ENCODE data around the gene ACSF3.
A peak's percentile ranks its signal among the peaks of the same experiment; 100 is the strongest.

The ACSF3 gene

DNA sequence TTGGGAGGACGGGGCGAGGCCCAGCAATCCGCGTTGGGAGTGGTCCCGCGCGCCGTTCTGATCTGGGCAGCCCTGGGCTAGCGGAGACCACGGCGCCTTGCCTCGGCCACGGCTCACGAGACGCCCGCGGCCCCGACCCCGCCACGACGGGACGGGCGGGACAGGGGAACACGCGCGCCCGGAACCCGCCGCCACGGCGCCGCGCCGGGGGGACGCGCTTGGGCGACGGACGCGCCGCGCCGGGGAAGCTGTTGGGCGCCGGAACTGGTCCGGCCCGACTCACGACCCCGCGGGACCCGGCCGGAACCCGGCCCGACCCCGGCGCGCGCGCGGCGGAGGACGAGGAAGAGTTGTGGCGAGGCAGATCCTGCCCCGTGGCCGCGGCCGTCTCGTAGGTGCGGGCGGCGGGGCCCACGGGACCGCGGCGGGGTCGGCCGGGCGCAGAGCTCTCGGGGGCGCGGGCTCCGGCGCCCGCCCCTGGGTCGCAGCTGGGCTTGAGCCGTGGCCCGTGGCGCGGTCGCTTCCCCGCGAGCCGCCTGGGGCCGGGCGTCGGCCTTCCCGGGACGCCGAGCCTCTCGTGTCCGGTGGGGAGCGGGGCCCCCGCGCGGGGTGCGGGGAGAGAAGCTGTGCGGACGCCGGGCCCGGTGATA lies at the start of gene ACSF3:
Gene ACSF3 (plus strand): TSS at position 251 of the 650 bp plus-strand sequence. CDS start 6,830 bp downstream, outside the sequence.
- Histone ChIP-seq H3K4me3 (ENCODE audit: low read length) (peak within 1 kb of the TSS; percentile 72), H3K27me3 (ENCODE audit: insufficient read depth, low read length) (peaks cover 56% of the 10 kb centered on the region), H3K9ac (ENCODE audit: low read depth, low read length) (peak within 1 kb of the TSS; percentile 70; the same call in 1 of the 2 replicates), H3K27ac (ENCODE audit: low read length) (no peak within 1 kb of the TSS), H3K4me1 (ENCODE audit: insufficient read depth, low read length) (peaks cover 11% of the 10 kb centered on the region), H3K36me3 (ENCODE audit: insufficient read depth, low read depth, low read length) (no peaks in the 10 kb centered on the region), H3K9me3 (ENCODE audit: insufficient read depth, low read depth, low read length) (no peaks in the 10 kb centered on the region)

DNA sequence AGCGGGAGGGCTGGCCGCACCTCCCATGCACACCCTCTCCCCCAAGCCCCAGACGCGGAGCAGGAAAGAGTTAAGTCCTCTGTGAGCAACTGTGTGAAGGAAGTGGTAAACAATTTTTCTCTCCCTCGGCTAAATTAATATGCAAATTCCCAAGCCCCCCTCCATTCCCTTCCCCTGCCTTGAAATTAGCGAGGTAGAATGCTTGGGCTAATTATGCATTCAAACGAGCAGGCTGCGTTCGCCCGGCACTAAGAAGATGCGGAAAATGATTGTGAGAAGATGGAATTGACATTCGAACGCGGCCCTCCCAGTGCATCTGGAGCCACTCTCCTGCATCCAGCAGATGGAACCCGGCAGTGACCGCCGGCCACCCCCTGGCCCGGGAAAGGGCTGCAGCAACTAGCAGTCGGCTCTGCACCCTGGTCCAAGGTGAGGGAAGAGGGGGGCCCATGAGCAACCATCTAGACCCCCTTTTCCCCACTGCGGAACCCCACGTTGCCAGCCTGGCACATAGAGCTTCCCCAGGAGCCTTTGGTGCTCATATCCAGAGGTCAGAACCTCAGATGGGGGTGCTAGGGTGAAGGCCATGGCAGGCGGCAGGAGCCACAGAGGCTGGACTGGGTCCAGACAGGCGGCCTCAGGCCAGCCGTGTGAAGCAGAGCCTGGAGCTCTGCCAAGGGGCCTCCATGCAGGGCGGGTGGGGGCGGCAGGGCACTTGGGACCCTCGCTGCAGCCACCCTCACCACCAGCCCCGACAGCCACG lies 49.1 kb upstream of the ACSF3 start:
- H3K9me3 ChIP-seq (ENCODE audit: insufficient read depth, low read depth, low read length): no peaks in the 10 kb centered on the region
- no peak overlapping the region for H3K27ac ChIP-seq (ENCODE audit: low read length)
- H3K4me3 ChIP-seq (ENCODE audit: low read length): no peak overlapping the region
- no peaks in the 10 kb centered on the region for H3K36me3 ChIP-seq (ENCODE audit: insufficient read depth, low read depth, low read length)
- H3K27me3 ChIP-seq (ENCODE audit: insufficient read depth, low read length): no peaks in the 10 kb centered on the region
- no peak overlapping the region for H3K9ac ChIP-seq (ENCODE audit: low read depth, low read length)
- no peaks in the 10 kb centered on the region; the same call in 1 of the 2 replicates for H3K4me1 ChIP-seq (ENCODE audit: insufficient read depth, low read length)

DNA sequence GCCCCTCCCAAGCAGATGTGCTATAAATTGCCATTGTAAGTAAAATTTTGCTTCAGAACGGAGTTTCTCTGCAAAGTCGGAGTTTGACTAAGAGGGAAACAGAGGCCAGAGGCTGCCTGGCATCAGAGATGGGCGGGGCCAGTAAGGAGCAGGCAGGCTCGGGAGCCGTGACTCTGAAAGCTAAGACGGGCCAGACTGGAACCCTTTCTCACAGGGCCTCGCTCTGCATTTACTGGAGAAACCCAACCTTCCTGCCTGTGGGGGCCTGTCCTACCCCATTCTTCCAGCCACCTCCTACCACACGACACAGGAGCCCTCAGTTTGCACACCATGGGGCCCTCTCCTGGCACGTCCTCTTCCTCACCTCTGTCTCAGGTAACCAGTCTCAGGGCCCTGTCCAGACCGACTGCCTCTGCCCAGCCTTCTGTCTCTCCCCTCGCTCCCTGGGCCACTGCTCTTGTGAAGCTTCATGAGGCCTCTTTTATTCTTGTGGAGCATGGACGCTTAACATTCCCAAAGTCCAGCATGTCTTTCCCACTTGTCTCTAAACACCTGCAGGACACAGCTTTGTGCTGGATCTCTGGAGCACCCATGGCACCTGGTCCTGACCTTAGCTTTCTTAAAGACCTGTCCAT lies 48.4 kb upstream of the ACSF3 start:
- Histone ChIP-seq H3K9ac (ENCODE audit: low read depth, low read length) (no peak overlapping the region), H3K9me3 (ENCODE audit: insufficient read depth, low read depth, low read length) (no peaks in the 10 kb centered on the region), H3K4me1 (ENCODE audit: insufficient read depth, low read length) (no peaks in the 10 kb centered on the region; the same call in 1 of the 2 replicates), H3K4me3 (ENCODE audit: low read length) (no peak overlapping the region), H3K27ac (ENCODE audit: low read length) (no peak overlapping the region), H3K36me3 (ENCODE audit: insufficient read depth, low read depth, low read length) (no peaks in the 10 kb centered on the region), H3K27me3 (ENCODE audit: insufficient read depth, low read length) (no peaks in the 10 kb centered on the region)

DNA sequence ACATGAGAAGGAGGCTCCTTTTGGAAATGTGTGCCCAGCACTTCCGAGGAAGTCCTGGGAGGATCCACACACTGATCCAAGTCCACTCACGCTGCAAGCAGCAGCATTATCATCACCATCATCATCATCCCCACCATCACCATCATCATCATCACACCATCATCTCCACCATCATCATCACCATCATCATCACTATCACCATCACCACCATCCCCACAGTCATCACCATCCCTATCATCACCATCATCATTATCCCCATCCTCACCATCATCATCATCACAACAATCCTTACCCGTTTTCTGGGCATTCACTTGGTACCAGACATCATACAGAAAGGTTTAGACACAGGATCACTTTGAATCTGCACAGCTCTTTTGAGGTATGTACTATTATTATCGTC lies 47.8 kb upstream of the ACSF3 start:
- Histone ChIP-seq H3K4me1 (ENCODE audit: insufficient read depth, low read length) (no peaks in the 10 kb centered on the region; the same call in 1 of the 2 replicates), H3K36me3 (ENCODE audit: insufficient read depth, low read depth, low read length) (no peaks in the 10 kb centered on the region), H3K9ac (ENCODE audit: low read depth, low read length) (no peak overlapping the region), H3K4me3 (ENCODE audit: low read length) (no peak overlapping the region), H3K27ac (ENCODE audit: low read length) (no peak overlapping the region), H3K27me3 (ENCODE audit: insufficient read depth, low read length) (no peaks in the 10 kb centered on the region), H3K9me3 (ENCODE audit: insufficient read depth, low read depth, low read length) (no peaks in the 10 kb centered on the region)

DNA sequence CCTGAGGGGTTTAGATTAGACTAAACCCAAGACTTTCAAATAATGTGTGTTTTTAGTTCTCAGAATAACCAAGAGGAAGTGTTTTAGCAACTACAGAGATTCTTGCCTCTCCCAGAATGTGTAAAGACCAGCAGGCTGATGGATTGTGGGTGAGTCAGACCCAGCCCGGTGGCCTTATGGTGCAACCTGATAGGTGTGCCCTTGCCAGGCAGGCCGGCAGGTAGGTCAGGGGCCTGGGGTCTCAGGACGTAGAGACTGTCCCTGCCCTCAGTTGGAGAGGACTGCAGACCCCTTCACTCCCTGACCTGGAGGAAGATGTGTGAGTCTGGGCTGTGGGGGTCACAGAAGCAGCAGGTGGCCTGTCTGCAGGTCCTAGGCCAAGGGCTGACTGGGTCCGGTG lies 47.2 kb upstream of the ACSF3 start:
- Histone ChIP-seq H3K36me3 (ENCODE audit: insufficient read depth, low read depth, low read length) (no peaks in the 10 kb centered on the region), H3K27me3 (ENCODE audit: insufficient read depth, low read length) (no peaks in the 10 kb centered on the region), H3K4me3 (ENCODE audit: low read length) (no peak overlapping the region), H3K27ac (ENCODE audit: low read length) (no peak overlapping the region), H3K4me1 (ENCODE audit: insufficient read depth, low read length) (no peaks in the 10 kb centered on the region; the same call in 1 of the 2 replicates), H3K9ac (ENCODE audit: low read depth, low read length) (no peak overlapping the region), H3K9me3 (ENCODE audit: insufficient read depth, low read depth, low read length) (no peaks in the 10 kb centered on the region)

DNA sequence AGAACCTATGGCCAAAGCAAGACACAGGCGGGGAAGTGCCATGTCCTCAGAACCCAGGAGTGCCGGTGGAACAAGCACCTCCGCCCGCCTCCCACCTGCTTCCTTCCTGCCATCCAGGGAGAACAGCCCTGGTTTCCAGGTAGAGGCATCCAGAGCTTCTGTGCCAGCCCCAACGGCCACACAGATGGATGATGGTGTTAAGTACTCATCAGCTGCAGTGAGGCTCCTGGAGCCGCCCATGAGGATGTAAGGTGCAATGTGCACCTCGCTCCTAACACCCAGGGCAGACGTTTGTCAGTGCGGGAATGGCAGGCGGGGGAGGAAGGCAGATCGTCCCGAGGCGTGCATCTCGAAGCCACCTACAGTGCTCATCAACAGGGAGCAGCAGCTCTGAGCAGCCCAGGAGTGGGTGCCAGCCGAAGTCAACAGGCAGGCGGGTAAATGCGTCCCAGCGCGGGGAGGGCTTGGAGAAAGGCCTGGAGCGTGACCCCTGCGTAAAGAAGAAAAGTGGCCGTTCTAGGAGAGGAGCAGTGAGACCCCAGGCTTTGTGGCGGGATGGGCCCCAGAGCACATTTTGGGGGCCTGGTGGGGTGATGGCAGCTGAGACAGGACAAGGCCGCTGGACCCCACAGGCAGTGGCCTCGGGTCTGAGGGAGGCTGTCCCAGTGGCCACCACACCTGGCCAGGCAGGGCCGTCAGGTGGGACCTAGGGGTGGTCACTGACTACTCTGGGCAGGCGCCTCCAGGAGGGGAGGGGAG lies 46.1 kb upstream of the ACSF3 start:
- H3K9me3 ChIP-seq (ENCODE audit: insufficient read depth, low read depth, low read length): no peaks in the 10 kb centered on the region
- H3K27me3 ChIP-seq (ENCODE audit: insufficient read depth, low read length): no peaks in the 10 kb centered on the region
- no peak overlapping the region for H3K27ac ChIP-seq (ENCODE audit: low read length)
- no peak overlapping the region for H3K9ac ChIP-seq (ENCODE audit: low read depth, low read length)
- H3K4me3 ChIP-seq (ENCODE audit: low read length): no peak overlapping the region
- no peaks in the 10 kb centered on the region; the same call in 1 of the 2 replicates for H3K4me1 ChIP-seq (ENCODE audit: insufficient read depth, low read length)
- H3K36me3 ChIP-seq (ENCODE audit: insufficient read depth, low read depth, low read length): no peaks in the 10 kb centered on the region

DNA sequence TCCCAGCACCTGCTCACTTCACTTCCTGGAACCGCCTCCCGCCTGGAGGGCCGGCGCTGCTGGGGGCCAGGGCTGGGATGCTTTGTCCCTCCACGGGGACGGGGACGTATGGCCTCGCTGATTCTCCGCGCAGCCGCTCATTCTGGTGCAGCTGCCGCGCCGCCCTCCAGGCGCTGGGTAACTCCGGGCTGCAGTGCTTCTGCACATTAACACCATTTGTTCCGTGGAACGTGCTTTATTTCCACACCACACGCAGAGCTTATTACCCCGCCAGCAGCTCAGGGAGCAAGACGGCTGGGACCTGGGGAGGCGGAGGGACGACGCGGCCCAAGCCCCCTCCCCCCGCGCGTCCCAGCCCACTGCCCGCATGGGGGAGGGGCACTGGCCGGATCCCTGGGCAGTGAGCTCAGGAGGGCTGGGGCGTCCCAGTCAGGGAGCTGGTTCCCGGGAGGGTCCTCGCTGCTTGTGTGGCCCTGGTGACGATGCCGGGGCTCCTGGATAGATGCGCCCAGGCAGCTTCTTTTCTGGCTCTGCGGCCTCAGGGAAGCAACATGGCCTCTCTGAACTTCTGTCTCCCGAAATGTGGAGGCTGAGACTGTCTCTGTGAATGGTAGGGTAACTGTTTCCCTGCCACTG lies 45.4 kb upstream of the ACSF3 start:
- no peaks in the 10 kb centered on the region for H3K9me3 ChIP-seq (ENCODE audit: insufficient read depth, low read depth, low read length)
- no peaks in the 10 kb centered on the region for H3K36me3 ChIP-seq (ENCODE audit: insufficient read depth, low read depth, low read length)
- no peak overlapping the region for H3K4me3 ChIP-seq (ENCODE audit: low read length)
- no peak overlapping the region for H3K9ac ChIP-seq (ENCODE audit: low read depth, low read length)
- H3K4me1 ChIP-seq (ENCODE audit: insufficient read depth, low read length): no peaks in the 10 kb centered on the region; the same call in 1 of the 2 replicates
- no peak overlapping the region for H3K27ac ChIP-seq (ENCODE audit: low read length)
- H3K27me3 ChIP-seq (ENCODE audit: insufficient read depth, low read length): no peaks in the 10 kb centered on the region

DNA sequence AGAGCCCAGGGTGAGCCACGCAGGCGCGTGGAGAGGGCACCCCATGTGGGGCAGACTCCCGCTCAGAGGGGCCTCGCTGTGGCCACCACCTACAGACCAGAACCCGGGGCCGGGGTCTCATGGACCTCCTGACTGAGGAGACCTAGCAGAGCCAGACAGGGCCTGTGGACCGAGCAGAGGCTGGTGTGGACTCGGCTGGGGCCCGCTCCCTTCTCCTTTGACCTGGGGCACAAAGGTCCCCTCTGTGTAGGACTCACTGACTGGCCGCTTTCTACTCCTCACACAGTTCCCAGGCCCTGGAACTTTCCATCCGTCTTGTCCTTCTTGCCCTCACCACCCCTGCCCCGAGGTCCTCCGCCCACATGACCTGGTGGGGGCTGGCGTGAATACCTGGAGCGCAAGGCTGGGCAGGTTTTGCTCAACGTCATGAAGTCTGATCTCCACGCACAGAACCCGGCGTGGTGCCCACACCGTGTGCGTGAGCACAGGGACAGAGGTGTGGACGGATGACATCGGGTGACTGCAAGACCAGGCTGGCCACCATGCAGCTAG lies 44.7 kb upstream of the ACSF3 start:
- H3K36me3 ChIP-seq (ENCODE audit: insufficient read depth, low read depth, low read length): no peaks in the 10 kb centered on the region
- no peak overlapping the region; the same call in 1 of the 2 replicates for H3K9ac ChIP-seq (ENCODE audit: low read depth, low read length)
- H3K4me1 ChIP-seq (ENCODE audit: insufficient read depth, low read length): no peaks in the 10 kb centered on the region; the same call in 1 of the 2 replicates
- no peaks in the 10 kb centered on the region for H3K9me3 ChIP-seq (ENCODE audit: insufficient read depth, low read depth, low read length)
- no peaks in the 10 kb centered on the region for H3K27me3 ChIP-seq (ENCODE audit: insufficient read depth, low read length)
- H3K4me3 ChIP-seq (ENCODE audit: low read length): no peak overlapping the region
- no peak overlapping the region for H3K27ac ChIP-seq (ENCODE audit: low read length)

DNA sequence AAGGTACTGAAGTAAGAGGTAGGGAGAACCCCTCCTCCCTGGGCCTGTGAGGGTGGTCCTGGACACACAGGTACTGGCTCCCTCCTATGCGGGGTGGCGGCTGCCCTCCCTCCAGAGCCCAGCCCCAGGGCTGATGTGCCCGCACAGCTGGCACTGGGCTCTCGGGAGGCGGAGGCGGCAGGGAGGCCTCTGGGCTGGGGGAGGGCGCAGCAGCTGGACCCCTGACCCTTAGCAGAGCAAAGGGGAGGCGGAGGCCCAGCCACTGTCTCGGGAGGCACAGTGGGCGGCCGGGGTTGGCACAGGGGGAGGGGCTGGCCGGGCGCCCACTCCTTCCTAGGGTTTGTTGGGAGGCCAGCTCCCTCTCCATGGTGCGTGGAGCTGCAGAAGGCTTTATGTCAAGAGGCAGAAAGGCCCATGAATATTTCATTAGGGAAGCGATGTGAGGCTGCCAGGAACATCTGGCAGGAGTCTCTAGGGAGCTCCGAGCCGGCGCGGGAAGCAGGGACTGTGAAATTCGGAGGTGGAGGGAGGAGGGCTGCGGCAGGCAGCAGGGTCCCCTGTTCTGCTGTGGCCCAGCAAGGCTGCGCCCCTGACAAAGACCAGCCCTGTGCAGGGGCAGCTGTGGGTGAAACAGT lies 44.1 kb upstream of the ACSF3 start:
- Histone ChIP-seq H3K9ac (ENCODE audit: low read depth, low read length) (no peak overlapping the region), H3K36me3 (ENCODE audit: insufficient read depth, low read depth, low read length) (no peaks in the 10 kb centered on the region), H3K27me3 (ENCODE audit: insufficient read depth, low read length) (no peaks in the 10 kb centered on the region), H3K4me1 (ENCODE audit: insufficient read depth, low read length) (no peaks in the 10 kb centered on the region; the same call in 1 of the 2 replicates), H3K27ac (ENCODE audit: low read length) (no peak overlapping the region), H3K4me3 (ENCODE audit: low read length) (no peak overlapping the region), H3K9me3 (ENCODE audit: insufficient read depth, low read depth, low read length) (no peaks in the 10 kb centered on the region)

DNA sequence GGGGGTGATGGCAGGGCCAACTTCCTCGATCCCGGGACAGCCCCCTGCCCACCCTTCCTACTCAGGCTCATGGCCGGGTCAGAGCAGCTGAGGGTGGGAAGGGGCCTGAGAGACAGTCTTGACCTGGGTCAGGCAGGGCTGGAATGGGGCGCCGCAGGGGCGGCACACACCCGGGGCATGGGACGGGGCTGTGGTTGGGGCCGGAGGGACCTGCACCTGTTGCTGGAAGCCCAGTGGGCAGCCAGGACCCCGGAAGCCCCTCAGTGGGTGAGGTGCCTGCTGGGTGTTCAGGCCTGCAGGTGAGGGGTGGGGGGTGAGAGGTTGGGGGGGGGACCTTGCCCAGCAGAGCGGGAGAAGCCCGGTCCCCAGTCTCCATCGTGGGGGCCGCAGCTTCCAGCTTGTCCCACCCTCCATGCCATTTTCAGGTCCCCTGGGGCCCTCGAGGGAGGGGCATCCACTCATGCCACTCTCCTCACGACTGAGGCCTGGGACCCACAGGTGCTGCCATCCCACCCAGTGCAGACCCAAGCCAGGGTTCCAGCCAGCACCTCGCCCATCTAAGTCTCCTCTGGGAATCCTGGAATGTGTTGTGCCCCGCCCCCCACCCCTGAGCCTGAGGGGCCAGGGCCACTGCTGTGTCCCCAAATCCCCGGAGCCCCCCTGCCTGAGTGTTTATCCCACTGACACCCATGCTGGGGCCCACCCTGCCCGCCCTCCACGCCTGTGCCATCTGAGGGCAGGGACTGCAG lies 43.4 kb upstream of the ACSF3 start:
- Histone ChIP-seq H3K4me3 (ENCODE audit: low read length) (no peak overlapping the region), H3K9ac (ENCODE audit: low read depth, low read length) (no peak overlapping the region), H3K27me3 (ENCODE audit: insufficient read depth, low read length) (no peaks in the 10 kb centered on the region), H3K9me3 (ENCODE audit: insufficient read depth, low read depth, low read length) (no peaks in the 10 kb centered on the region), H3K36me3 (ENCODE audit: insufficient read depth, low read depth, low read length) (no peaks in the 10 kb centered on the region), H3K4me1 (ENCODE audit: insufficient read depth, low read length) (no peaks in the 10 kb centered on the region; the same call in 1 of the 2 replicates), H3K27ac (ENCODE audit: low read length) (no peak overlapping the region)

Data from iPS-20b (cell line).